Astrocyte of the hippocampus (primary cell): Measurements from ENCODE around the gene DIAPH1.

Source experiments
- DNase-seq: peaks from one replicate; pipeline ENCODE4 v3.0.0; 2011; ENCODE audit warnings: low read depth, low spot score

Gene DIAPH1

GRCh38 chr5:141519605-141520565 is 98.9 kb downstream of the DIAPH1 start:
- no peak for DNase-seq

GRCh38 chr5:141518618-141519015 is 100.2 kb downstream of the DIAPH1 start:
- no peak for DNase-seq

GRCh38 chr5:141517880-141518617 is 100.8 kb downstream of the DIAPH1 start:
- DNase-seq = no peak

- DNase-seq = no peak
These were observed 101.5 kb downstream of the DIAPH1 start for GRCh38 chr5:141517312-141517711.

GRCh38 chr5:141516672-141517025 is 102.2 kb downstream of the DIAPH1 start:
- no peak for DNase-seq

- no peak for DNase-seq
These were observed 102.7 kb downstream of the DIAPH1 start for GRCh38 chr5:141515946-141516671.

- DNase-seq = no peak
These were observed 103.7 kb downstream of the DIAPH1 start for GRCh38 chr5:141515141-141515540.

GRCh38 chr5:141514330-141515133 is 104.3 kb downstream of the DIAPH1 start:
- peak; percentile 49 for DNase-seq

- DNase-seq = peak; percentile 92
These were observed 105.0 kb downstream of the DIAPH1 start for GRCh38 chr5:141513627-141514329.

GRCh38 chr5:141512911-141513626 is 105.7 kb downstream of the DIAPH1 start:
- DNase-seq = peak; percentile 63

GRCh38 chr5:141512390-141512910 is 106.3 kb downstream of the DIAPH1 start:
- peak; percentile 85 for DNase-seq

- DNase-seq = no peak
These were observed 107.0 kb downstream of the DIAPH1 start for GRCh38 chr5:141511771-141512325.

- no peak for DNase-seq
These were observed 107.8 kb downstream of the DIAPH1 start for GRCh38 chr5:141510850-141511601.

GRCh38 chr5:141510160-141510559 is 108.6 kb downstream of the DIAPH1 start:
- DNase-seq = no peak

GRCh38 chr5:141508798-141509611 is 109.8 kb downstream of the DIAPH1 start:
- DNase-seq = peak; percentile 89

- DNase-seq = no peak
These were observed 110.4 kb downstream of the DIAPH1 start for GRCh38 chr5:141508440-141508797.

GRCh38 chr5:141507387-141508091 is 111.3 kb downstream of the DIAPH1 start:
- DNase-seq = peak; percentile 52
